Measurements from ENCODE around the gene MARCHF3. TPM values are rescaled to one million over a fixed set of nuclear protein-coding genes. Genes with fewer than 3 reads are reported as not detected.
A peak's percentile ranks its signal among the peaks of the same experiment; 100 is the strongest.

The MARCHF3 gene
- total RNA-seq, 4 donors from 2014 or later, result 10.7 to 22.9 (median 20.1) TPM

DNA sequence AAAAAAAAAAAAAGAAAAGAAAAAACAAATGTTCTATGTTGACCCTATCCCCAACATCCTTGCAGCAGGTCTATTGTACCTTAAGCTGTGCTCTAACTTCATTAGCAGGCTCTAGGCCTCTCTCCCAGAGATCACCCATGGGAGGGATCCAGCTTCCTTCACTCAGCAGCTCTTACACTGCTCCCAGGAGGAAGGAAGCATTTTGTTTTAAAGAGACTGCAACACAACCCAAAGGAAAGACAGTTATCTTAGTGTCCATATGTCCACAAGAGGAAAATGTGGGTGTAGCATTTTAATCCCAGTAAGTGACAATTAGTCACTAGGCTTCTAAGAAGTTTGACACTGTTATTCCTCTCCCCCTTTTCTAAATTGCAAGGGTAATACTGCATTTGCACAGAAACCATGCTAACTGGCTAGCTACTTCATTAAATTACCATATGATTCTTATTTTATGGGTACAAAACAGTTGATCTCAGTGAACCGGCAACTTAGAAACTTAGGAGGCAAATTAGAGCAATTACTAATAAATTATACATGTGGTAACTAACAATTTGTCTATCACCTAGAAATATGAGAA lies 58.8 kb downstream of the MARCHF3 start:
- no peaks in the 10 kb centered on the region for H3K36me3 ChIP-seq
- H3K4me1 ChIP-seq, result peaks cover 0 to 20% (median 10%) of the 10 kb centered on the region in 4 donors
- no peak for DNase-seq
- H3K4me3 ChIP-seq, result no peak overlapping the region
- TF ChIP-seq, protein P1, sequence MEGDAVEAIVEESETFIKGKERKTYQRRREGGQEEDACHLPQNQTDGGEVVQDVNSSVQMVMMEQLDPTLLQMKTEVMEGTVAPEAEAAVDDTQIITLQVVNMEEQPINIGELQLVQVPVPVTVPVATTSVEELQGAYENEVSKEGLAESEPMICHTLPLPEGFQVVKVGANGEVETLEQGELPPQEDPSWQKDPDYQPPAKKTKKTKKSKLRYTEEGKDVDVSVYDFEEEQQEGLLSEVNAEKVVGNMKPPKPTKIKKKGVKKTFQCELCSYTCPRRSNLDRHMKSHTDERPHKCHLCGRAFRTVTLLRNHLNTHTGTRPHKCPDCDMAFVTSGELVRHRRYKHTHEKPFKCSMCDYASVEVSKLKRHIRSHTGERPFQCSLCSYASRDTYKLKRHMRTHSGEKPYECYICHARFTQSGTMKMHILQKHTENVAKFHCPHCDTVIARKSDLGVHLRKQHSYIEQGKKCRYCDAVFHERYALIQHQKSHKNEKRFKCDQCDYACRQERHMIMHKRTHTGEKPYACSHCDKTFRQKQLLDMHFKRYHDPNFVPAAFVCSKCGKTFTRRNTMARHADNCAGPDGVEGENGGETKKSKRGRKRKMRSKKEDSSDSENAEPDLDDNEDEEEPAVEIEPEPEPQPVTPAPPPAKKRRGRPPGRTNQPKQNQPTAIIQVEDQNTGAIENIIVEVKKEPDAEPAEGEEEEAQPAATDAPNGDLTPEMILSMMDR (IDR thresholded peaks at IDR 0.05), result no peak
- no peak for TF ChIP-seq POLR2A (IDR thresholded peaks at IDR 0.05)
- no peaks in the 10 kb centered on the region for H3K27me3 ChIP-seq
- no peaks in the 10 kb centered on the region for H3K9me3 ChIP-seq
- H3K27ac ChIP-seq, result peak overlapping the region in 3 of 4 donors; percentile 45 to 73 (median 52)

DNA sequence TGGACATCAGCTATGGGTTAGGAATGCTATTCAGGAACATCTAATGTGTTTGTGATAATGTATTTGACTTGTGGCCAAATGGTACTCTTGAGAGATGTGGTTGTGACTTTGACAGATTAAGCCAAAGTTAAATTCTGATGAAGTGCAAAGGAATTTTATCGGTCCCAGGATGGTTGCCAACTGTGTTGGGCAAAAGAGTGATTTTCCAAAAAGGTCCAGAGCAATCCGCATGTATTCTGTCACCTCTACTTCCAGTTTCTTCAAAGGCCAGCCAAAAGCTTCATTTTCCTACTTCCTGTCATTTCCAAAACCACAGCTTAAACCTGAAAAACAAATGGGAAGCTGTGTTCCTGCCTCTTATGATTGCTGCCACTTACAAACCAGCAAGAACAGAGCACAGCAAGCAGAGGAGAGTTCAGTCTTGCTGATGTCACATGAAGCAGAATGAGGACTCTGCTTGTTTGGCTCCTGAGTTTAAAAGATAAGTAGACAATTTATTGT lies 59.8 kb downstream of the MARCHF3 start:
- H3K4me3 ChIP-seq, result no peak overlapping the region
- no peak for DNase-seq
- H3K9me3 ChIP-seq, result no peaks in the 10 kb centered on the region
- H3K27me3 ChIP-seq, result no peaks in the 10 kb centered on the region
- TF ChIP-seq, protein P1 (IDR thresholded peaks at IDR 0.05), result no peak
- no peak for TF ChIP-seq POLR2A (IDR thresholded peaks at IDR 0.05)
- H3K36me3 ChIP-seq, result no peaks in the 10 kb centered on the region
- no peak overlapping the region for H3K27ac ChIP-seq
- H3K4me1 ChIP-seq, result peaks cover 0 to 20% (median 10%) of the 10 kb centered on the region in 4 donors

DNA sequence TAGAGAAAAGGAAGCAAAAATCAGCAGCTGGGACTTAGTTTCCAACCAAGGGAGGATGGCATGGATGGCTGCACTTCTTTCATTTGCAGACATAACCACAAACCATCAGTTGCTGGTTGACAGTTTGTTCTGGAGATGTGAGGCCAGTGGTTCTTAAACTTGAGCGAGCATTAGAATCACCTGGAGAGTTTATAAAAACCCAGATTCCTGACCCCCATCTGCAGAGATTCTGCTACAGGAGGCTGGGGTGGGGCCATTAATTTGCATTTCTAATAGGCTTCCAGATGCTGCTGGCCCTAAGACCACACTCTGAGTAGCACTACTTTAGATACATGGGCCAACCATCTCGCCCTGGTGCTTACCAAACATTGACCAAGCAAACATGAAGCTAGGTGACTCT lies 60.8 kb downstream of the MARCHF3 start:
- Histone ChIP-seq H3K27me3 (no peaks in the 10 kb centered on the region), H3K4me1 (peaks cover 0 to 20% (median 10%) of the 10 kb centered on the region in 4 donors), H3K27ac (peak overlapping the region in 1 of 4 donors; percentile 3), H3K36me3 (no peaks in the 10 kb centered on the region), H3K9me3 (no peaks in the 10 kb centered on the region), H3K4me3 (no peak overlapping the region)
- TF ChIP-seq POLR2A (IDR thresholded peaks at IDR 0.05), result no peak
- TF ChIP-seq, protein P1 (IDR thresholded peaks at IDR 0.05), result no peak
- DNase-seq, result peak in 1 of 3 donors; percentile 27

DNA sequence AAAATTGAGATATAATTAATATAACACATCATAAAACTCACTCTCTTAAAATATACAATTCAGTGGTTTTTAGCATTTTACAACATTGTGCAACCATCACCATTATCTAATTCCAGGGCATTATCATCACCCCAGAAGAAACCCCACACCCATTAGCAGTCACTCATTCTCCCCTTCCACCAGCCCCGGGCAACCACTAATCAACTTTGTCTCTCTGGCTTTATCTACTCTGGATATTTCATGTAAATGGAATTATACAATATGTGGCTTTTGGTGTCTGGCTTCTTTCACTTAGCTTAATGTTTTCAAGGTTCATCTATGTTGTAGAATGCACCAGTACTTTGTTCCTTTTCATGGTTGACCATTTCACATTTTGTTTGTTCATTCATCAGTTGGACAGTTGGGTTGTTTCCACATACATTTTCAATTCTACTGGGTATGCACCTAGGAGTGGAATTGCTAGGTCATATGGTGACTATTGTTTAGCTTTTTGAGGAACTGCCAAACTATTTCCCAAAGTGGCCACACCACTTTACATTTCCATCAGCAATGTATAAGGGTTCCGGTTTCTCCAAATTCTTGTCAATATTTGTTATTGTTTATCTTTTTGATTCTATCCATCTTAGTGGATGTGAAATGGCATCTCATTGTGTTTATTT lies 62.4 kb downstream of the MARCHF3 start:
- no peak for DNase-seq
- H3K4me1 ChIP-seq, result peaks cover 0 to 15% (median 7%) of the 10 kb centered on the region in 4 donors
- no peaks in the 10 kb centered on the region for H3K9me3 ChIP-seq
- H3K36me3 ChIP-seq, result no peaks in the 10 kb centered on the region
- no peak overlapping the region for H3K4me3 ChIP-seq
- H3K27me3 ChIP-seq, result no peaks in the 10 kb centered on the region
- H3K27ac ChIP-seq, result no peak overlapping the region
- TF ChIP-seq, protein P1 (IDR thresholded peaks at IDR 0.05), result no peak
- TF ChIP-seq POLR2A (IDR thresholded peaks at IDR 0.05), result no peak

DNA sequence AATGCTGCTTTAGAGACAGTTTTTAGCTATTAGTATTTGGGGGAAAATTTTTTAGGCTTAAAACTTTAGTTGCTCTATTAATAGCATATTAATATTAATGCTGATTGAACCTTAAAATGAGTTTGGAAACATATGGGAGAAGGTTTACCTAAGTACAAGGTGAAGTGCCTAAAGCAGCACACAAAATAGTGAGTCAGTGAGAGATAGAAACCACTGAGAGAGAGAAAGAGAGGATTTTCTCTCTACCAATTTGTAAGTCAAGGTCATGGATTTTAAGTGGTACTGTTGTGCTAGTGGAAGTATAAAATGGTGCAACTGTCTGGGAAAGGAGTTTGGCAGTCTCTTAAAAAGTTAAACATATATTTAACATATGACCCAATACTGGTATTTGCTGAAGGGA lies 64.9 kb downstream of the MARCHF3 start:
- Histone ChIP-seq H3K4me1 (no peaks in the 10 kb centered on the region), H3K9me3 (no peaks in the 10 kb centered on the region), H3K4me3 (no peak overlapping the region), H3K27me3 (no peaks in the 10 kb centered on the region), H3K27ac (no peak overlapping the region), H3K36me3 (no peaks in the 10 kb centered on the region)
- DNase-seq, result no peak
- TF ChIP-seq, protein P1 (IDR thresholded peaks at IDR 0.05), result no peak
